Upper lobe of right lung (tissue), 1 donor: Measurements from ENCODE around the gene NLGN1. TPM values are rescaled to one million over a fixed set of nuclear protein-coding genes. Genes with fewer than 3 reads are reported as not detected.
"Not testable (repeated sequence)": the region's sequence is repeated elsewhere in the genome, so short reads cannot be mapped to it uniquely, and the experiment has no call there.

Source experiments
- ATAC-seq: fragments of 200-7000 bp; cut with Tn5 transposase; one replicate; pipeline ENCODE4 v1.9.1; 2020; ENCODE audit warnings: mild to moderate bottlenecking, moderate library complexity
- DNase-seq: peaks from one replicate; pipeline ENCODE4 v3.0.0-alpha.2; 2020
- H3K27ac ChIP-seq: fragments of 200-600 bp; one replicate; pipeline ENCODE4 v1.8.0; 2022
- H3K27me3 ChIP-seq: fragments of 200-600 bp; one replicate; pipeline ENCODE4 v1.8.0; 2022; ENCODE audit warnings: mild to moderate bottlenecking
- H3K36me3 ChIP-seq: fragments of 200-600 bp; one replicate; pipeline ENCODE4 v1.8.0; 2022
- H3K4me1 ChIP-seq: fragments of 200-600 bp; one replicate; pipeline ENCODE4 v1.8.0; 2022
- H3K4me3 ChIP-seq: fragments of 200-600 bp; one replicate; pipeline ENCODE4 v1.8.0; 2022; ENCODE audit warnings: mild to moderate bottlenecking
- H3K9me3 ChIP-seq: fragments of 200-600 bp; one replicate; pipeline ENCODE4 v1.8.0; 2022
- CTCF ChIP-seq: fragments of 200-600 bp; IDR thresholded peaks from one replicate; pipeline ENCODE4 v1.8.0; 2022; ENCODE audit warnings: antibody characterized with exemption
- intact Hi-C: fragments of 100-400 bp; cut with DNase I; formaldehyde crosslinking; loops from one replicate; pipeline ENCODE4 v1.11.0; 2022
- long read RNA-seq: library from polyadenylated mRNA; unstranded; transcript quantifications from one replicate; pipeline ENCODE4 v2.0.0, GENCODE V29; 2021
- total RNA-seq: library from RNA; stranded (reverse); fragmentation: NEBNext Ultra II Directional; extraction: Animal tissue kit (Norgen Biotek cat#: 25700); gene quantifications from one replicate; pipeline ENCODE4 v1.2.1, GENCODE V29; 2021
- donor health status: DM: no; HTN: yes; CAD: no; lungs with severe emphysema.

The NLGN1 gene
- total RNA-seq, result 3.3 TPM
- long read RNA-seq, result 0 reads

DNA sequence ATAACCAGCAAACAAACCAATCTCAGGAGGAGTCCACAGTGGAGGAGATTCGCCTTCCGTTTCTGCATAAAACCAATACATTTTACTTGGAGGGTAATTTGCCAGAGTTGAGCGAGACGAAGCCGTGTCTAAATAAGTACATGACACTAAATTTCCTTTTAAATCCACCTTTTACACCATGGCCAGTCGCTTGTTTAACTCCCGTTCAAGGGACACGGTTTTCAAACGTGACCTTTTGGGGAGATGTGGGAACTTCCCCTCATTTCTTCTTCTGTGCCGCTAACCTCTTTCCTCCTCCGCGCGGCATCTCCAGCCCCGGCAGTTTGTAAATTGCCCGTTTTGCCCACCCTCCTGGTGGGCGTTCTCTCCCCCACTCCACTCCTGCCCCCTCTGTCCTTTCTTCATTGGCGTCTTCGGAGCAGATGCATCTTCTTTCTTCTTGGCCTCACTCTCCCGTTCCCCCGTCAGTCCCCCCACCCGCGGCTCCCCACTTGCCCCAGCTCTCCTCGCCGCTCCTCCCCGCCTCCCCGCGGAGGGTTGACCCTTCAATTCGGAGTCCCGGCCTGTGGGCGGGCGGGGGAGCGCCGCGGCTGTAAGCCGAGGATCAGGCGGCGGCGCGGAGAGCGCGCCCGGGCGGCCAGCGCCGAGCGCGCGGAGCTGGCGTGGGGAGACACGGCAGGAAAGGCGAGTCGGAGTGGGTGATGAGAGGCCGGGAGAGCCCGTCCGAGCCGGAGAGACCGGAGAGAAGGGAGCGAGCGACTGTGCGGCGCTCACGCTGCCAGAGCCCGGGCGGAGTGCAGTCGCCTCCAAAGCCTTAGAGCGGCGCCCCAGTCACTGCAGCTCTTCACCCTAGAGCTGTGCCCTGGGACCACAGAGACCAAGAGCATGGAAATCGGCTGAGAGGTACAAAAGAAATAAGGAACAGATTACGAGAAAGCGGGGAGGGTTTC is at the start of gene NLGN1:
Gene NLGN1, plus strand, starts transcription at position 584 of the 950 bp plus-strand sequence.
- Histone ChIP-seq H3K4me1 (peaks cover 14% of the 10 kb centered on the region), H3K27me3 (peaks cover 16% of the 10 kb centered on the region), H3K9me3 (no peaks in the 10 kb centered on the region), H3K36me3 (no peaks in the 10 kb centered on the region), H3K4me3 (peak within 1 kb of the TSS; percentile 60), H3K27ac (peak within 1 kb of the TSS; percentile 45)
- peak; percentile 35 for TF ChIP-seq CTCF
- peak; percentile 83 for DNase-seq
- ATAC-seq, result peak; percentile 79
- intact Hi-C loops, result no loop called here

GRCh38 chr3:173351886-173352285 is 45.7 kb upstream of the NLGN1 start:
- no peak overlapping the region for H3K27ac ChIP-seq
- no peak for TF ChIP-seq CTCF
- H3K9me3 ChIP-seq, result no peaks in the 10 kb centered on the region
- no peaks in the 10 kb centered on the region for H3K4me1 ChIP-seq
- no peak for ATAC-seq
- H3K4me3 ChIP-seq, result no peak overlapping the region
- no peak for DNase-seq
- intact Hi-C loops, result no loop called here
- H3K36me3 ChIP-seq, result no peaks in the 10 kb centered on the region
- no peaks in the 10 kb centered on the region for H3K27me3 ChIP-seq

GRCh38 chr3:173353137-173353536 is 44.4 kb upstream of the NLGN1 start:
- H3K27me3 ChIP-seq, H3K9me3 ChIP-seq, DNase-seq, ATAC-seq, H3K36me3 ChIP-seq, intact Hi-C loops, H3K4me1 ChIP-seq, H3K4me3 ChIP-seq, H3K27ac ChIP-seq: not testable (repeated sequence)

- no peak for DNase-seq
Observed at GRCh38 chr3:173354124-173354523, 43.4 kb upstream of the NLGN1 start.

GRCh38 chr3:173371848-173372487 is 25.6 kb upstream of the NLGN1 start:
- no peaks in the 10 kb centered on the region for H3K9me3 ChIP-seq
- H3K27ac ChIP-seq, result no peak overlapping the region
- DNase-seq (no peak), ATAC-seq (peak; percentile 74)
- H3K4me1 ChIP-seq, result no peaks in the 10 kb centered on the region
- no peaks in the 10 kb centered on the region for H3K27me3 ChIP-seq
- no peak overlapping the region for H3K4me3 ChIP-seq
- TF ChIP-seq CTCF, result peak; percentile 64
- intact Hi-C loops, result no loop called here
- H3K36me3 ChIP-seq, result no peaks in the 10 kb centered on the region

More at GRCh38 chr3:173354124-173354523, 43.4 kb upstream of the NLGN1 start:
- no peak for ATAC-seq
- intact Hi-C loops, result no loop called here
- Histone ChIP-seq H3K27ac (no peak overlapping the region), H3K27me3 (no peaks in the 10 kb centered on the region), H3K4me3 (no peak overlapping the region), H3K36me3 (no peaks in the 10 kb centered on the region), H3K4me1 (no peaks in the 10 kb centered on the region), H3K9me3 (no peaks in the 10 kb centered on the region)
- TF ChIP-seq CTCF, result no peak

DNA sequence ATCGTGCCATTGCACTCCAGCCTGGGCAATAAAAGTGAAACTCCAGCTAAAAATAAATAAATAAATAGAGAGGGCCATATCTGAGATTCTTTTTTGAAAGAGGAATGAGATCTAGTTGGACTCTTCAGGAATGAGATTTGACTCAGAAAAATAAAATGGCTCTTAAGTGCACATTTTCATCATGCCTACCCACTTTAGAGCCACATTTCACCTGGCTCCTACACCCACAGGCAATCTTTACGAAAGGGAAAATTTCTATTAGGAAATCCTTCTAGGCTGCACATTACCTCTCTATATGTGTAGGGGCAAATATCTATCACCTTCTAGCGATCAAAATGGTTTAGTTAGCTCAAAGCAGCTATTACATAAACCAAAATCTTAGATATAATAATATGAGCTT is 16.9 kb upstream of the NLGN1 start:
- no peaks in the 10 kb centered on the region for H3K27me3 ChIP-seq

DNA sequence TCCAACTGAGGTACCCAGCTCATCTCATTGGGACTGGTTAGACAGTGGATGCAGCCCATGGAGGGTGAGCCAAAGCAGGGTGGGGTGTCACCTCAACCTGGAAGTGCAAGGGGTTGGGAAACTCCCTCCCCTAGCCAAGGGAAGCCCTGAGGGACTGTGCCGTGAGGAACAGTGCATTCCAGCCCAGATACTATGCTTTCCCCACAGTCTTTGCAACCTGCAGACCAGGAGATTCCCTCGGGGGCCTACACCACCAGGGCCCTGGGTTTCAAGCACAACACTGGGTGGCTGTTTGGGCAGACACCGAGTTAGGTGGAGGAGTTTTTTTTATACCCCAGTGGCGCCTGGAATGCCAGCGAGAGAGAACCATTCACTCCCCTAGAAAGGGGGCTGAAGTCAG is 15.6 kb upstream of the NLGN1 start:
- intact Hi-C loops, H3K4me3 ChIP-seq, H3K36me3 ChIP-seq, DNase-seq, H3K4me1 ChIP-seq, H3K27ac ChIP-seq, H3K27me3 ChIP-seq, ATAC-seq, H3K9me3 ChIP-seq: not testable (repeated sequence)

More for the DNA sequence above, 16.9 kb upstream of the NLGN1 start:
- no peaks in the 10 kb centered on the region for H3K36me3 ChIP-seq
- H3K4me3 ChIP-seq, result no peak overlapping the region
- ATAC-seq (no peak), DNase-seq (no peak)
- no peaks in the 10 kb centered on the region for H3K9me3 ChIP-seq
- intact Hi-C loops, result no loop called here
- TF ChIP-seq CTCF, result no peak
- H3K27ac ChIP-seq, result no peak overlapping the region
- H3K4me1 ChIP-seq, result no peaks in the 10 kb centered on the region
